SU-DHL-6 (cell line): ENCODE results near the gene COMT.

ENCODE experiments used
- H2AFZ ChIP-seq: fragments of 200-600 bp; sonication (generic); 2 replicates; pipeline ENCODE4 v1.6.1; 2014; ENCODE audit warnings: low read depth, mild to moderate bottlenecking, moderate library complexity, mixed read lengths, antibody characterized with exemption, low read length; ENCODE audit not compliant: severe bottlenecking
- H3F3A ChIP-seq: fragments of 200-600 bp; shearing (Covaris generic); 2 replicates; pipeline ENCODE4 v1.6.0; 2016; ENCODE audit warnings: antibody characterized with exemption, mild to moderate bottlenecking; ENCODE audit not compliant: insufficient read depth
- H3K27ac ChIP-seq: fragments of 200-600 bp; sonication (generic); 2 replicates; pipeline ENCODE4 v1.5.1; 2016; ENCODE audit warnings: low read depth, mild to moderate bottlenecking, low read length, moderate library complexity, mixed read lengths
- H3K27me3 ChIP-seq: fragments of 200-600 bp; sonication (generic), shearing (Covaris generic); 2 replicates; pipeline ENCODE4 v1.6.0; 2014; ENCODE audit warnings: mild to moderate bottlenecking, low read length
- H3K36me3 ChIP-seq: fragments of 200-600 bp; sonication (generic); 2 replicates; pipeline ENCODE4 v1.6.1; 2014; ENCODE audit warnings: mild to moderate bottlenecking, low read length, mixed read lengths
- H3K4me2 ChIP-seq: fragments of 300-600, 200-600 bp; shearing (Covaris generic), sonication (generic); 2 replicates; pipeline ENCODE4 v1.6.0; 2014; ENCODE audit warnings: low read length, low read depth, mild to moderate bottlenecking; ENCODE audit not compliant: poor library complexity, severe bottlenecking
- H3K4me3 ChIP-seq: fragments of 200-600 bp; sonication (generic); 2 replicates; pipeline ENCODE4 v1.5.1; 2014; ENCODE audit warnings: antibody characterized with exemption, low read length, mild to moderate bottlenecking, mixed read lengths; ENCODE audit not compliant: insufficient read depth, poor library complexity, severe bottlenecking
- H3K79me2 ChIP-seq: fragments of 200-600 bp; sonication (generic); 2 replicates; pipeline ENCODE4 v1.6.1; 2014; ENCODE audit warnings: mild to moderate bottlenecking, low read length, moderate library complexity; ENCODE audit not compliant: insufficient read depth
- H3K9ac ChIP-seq: fragments of 200-600 bp; sonication (generic); 2 replicates; pipeline ENCODE4 v1.7.0; 2014; ENCODE audit warnings: mild to moderate bottlenecking, low read length
- H3K9me2 ChIP-seq: fragments of 200-600 bp; sonication (generic); replicated peaks from 2 replicates; pipeline ENCODE4 v1.6.1; 2014; ENCODE audit warnings: low read length; ENCODE audit not compliant: insufficient read depth
- H3K9me3 ChIP-seq: fragments of 200-600 bp; sonication (generic); 2 replicates; pipeline ENCODE4 v1.6.1; 2014; ENCODE audit warnings: low read length, mixed read lengths; ENCODE audit not compliant: insufficient read depth
- H4K20me1 ChIP-seq: fragments of 200-600 bp; sonication (generic); 2 replicates; pipeline ENCODE4 v1.6.1; 2014; ENCODE audit warnings: low read depth, mild to moderate bottlenecking, antibody characterized with exemption, low read length, moderate library complexity, mixed read lengths
- EZH2phosphoT487 ChIP-seq: fragments of 200-600 bp; sonication (generic), shearing (Covaris generic); conservative IDR thresholded peaks from 2 replicates; pipeline ENCODE4 v1.6.1; 2018; ENCODE audit warnings: mild to moderate bottlenecking, antibody characterized with exemption, low read length, moderate library complexity, mixed read lengths
- TF ChIP-seq, protein P1 (sequence below): fragments of 200-600 bp; sonication (generic); IDR thresholded peaks from one replicate; pipeline ENCODE4 v1.5.1; 2017; ENCODE audit warnings: antibody characterized with exemption, mild to moderate bottlenecking, low read length, moderate library complexity; ENCODE audit not compliant: insufficient read depth, poor library complexity, severe bottlenecking

The COMT gene

DNA sequence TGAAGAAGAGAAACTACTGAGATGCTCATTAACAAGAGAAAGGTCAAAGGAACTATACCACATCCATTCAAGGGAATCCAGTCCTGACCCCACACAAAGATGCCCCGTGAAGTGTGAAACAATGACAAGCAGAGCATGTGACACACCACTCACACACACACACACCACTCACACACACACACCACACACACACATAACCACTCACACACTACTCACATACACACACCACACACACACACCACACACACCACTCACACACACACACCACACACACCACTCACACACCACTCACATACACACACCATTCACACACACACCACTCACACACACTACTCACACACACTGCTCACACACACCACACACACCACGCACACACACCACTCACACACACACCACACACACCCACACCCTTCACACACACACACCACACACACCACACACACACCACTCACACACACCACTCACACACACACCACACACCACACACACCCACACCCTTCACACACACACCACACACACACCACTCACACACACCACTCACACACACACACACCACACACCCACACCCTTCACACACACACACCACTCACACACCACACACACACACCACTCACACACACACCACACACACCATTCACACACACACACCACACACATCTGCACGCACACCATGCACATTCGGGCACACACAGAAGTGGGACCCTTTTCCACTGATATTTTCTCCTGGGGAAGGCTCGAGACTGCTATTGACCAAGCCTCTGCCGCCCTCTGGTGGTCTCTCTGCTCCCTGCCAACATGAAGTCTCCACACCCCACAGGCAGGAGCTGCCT, 32.0 kb upstream of the COMT start:
- H3K4me2 ChIP-seq: no peak overlapping the region
- H4K20me1 ChIP-seq: no peaks in the 10 kb centered on the region
- no peaks in the 10 kb centered on the region for H3K79me2 ChIP-seq
- no peaks in the 10 kb centered on the region for H3K9me3 ChIP-seq
- H3K9ac ChIP-seq: no peak overlapping the region
- no peaks in the 10 kb centered on the region for H3K9me2 ChIP-seq
- no peaks in the 10 kb centered on the region for H3K36me3 ChIP-seq
- no peak overlapping the region for H3K27ac ChIP-seq
- no peak overlapping the region for H2AFZ ChIP-seq
- H3K4me3 ChIP-seq: no peak overlapping the region
- no peaks in the 10 kb centered on the region for H3F3A ChIP-seq
- H3K27me3 ChIP-seq: no peaks in the 10 kb centered on the region
- TF ChIP-seq EZH2phosphoT487: no peak
- TF ChIP-seq, protein P1, sequence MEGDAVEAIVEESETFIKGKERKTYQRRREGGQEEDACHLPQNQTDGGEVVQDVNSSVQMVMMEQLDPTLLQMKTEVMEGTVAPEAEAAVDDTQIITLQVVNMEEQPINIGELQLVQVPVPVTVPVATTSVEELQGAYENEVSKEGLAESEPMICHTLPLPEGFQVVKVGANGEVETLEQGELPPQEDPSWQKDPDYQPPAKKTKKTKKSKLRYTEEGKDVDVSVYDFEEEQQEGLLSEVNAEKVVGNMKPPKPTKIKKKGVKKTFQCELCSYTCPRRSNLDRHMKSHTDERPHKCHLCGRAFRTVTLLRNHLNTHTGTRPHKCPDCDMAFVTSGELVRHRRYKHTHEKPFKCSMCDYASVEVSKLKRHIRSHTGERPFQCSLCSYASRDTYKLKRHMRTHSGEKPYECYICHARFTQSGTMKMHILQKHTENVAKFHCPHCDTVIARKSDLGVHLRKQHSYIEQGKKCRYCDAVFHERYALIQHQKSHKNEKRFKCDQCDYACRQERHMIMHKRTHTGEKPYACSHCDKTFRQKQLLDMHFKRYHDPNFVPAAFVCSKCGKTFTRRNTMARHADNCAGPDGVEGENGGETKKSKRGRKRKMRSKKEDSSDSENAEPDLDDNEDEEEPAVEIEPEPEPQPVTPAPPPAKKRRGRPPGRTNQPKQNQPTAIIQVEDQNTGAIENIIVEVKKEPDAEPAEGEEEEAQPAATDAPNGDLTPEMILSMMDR: no peak

DNA sequence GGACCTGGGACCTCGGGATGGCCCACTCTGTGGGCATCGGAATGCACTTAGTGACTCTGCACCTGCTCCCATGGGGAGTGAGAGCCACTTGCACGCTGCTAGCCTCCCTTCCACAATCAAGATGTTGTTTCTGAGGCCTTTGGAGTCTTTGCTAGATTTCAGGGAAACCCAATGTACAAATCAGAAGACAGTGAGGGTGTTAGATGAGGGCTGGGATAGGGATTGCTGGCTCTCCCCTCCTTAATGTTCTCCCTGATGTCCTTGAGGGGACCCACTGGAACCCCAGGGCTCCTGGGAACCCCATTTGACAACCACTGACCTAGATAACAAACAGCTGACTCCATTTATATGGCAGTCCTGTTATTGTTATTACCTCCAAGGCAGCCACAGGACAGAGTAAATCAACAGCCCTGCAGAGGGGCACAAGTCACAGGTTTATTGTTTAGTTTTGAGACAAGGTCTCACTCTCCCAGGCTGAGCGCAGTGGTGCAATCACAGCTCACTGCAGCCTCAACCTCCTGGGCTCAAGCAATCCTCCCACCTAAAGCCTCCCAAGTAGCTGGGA, 31.3 kb upstream of the COMT start:
- Histone ChIP-seq H3K9me3 (no peaks in the 10 kb centered on the region), H2AFZ (no peak overlapping the region), H3K27ac (no peak overlapping the region), H3F3A (no peaks in the 10 kb centered on the region), H3K79me2 (no peaks in the 10 kb centered on the region), H3K9me2 (no peaks in the 10 kb centered on the region), H3K36me3 (no peaks in the 10 kb centered on the region), H3K4me2 (no peak overlapping the region), H3K4me3 (no peak overlapping the region), H4K20me1 (no peaks in the 10 kb centered on the region), H3K9ac (no peak overlapping the region), H3K27me3 (no peaks in the 10 kb centered on the region)
- TF ChIP-seq EZH2phosphoT487: no peak
- TF ChIP-seq, protein P1: no peak

DNA sequence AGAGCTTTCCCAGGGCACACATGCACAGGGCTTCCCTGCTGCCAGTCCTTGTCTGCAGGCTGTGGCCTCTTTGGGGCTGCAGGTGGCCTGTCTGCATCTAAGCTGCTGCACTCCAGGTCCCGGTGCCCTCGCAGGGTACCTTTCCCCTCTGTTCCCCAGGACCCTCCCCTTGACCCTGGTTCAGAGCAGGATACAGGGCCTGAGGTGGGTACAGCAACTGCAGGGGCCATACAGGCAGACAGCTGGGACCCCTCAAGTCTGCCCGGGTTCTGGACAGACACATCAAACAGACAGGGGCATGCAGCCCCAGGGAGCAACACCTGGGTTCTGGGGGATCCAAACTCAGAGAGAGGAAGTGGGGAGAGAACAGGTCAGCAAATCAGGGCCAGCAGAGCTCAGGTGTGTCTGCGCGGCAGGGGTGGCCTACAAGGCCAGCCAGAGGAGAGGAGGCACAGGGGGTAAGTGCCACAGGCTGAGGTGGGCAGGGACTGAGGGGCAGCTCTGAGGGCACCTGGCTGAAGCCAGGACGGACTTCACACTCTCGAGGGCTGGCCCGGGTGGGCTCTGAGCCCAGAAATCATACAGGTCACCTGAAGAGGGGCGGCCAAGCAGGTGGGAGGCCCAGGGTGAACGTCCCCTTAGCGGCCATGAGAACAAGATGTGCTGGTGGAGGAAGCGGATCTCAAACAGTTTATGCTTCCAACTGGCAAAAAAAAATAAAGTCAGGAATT, 29.9 kb upstream of the COMT start:
- Histone ChIP-seq H3K4me2 (no peak overlapping the region), H2AFZ (no peak overlapping the region), H3K9ac (no peak overlapping the region), H3K36me3 (no peaks in the 10 kb centered on the region), H3K9me3 (no peaks in the 10 kb centered on the region), H3K27me3 (no peaks in the 10 kb centered on the region), H3K4me3 (no peak overlapping the region), H3K79me2 (no peaks in the 10 kb centered on the region), H3K27ac (no peak overlapping the region), H3F3A (no peaks in the 10 kb centered on the region), H4K20me1 (no peaks in the 10 kb centered on the region), H3K9me2 (no peaks in the 10 kb centered on the region)
- no peak for TF ChIP-seq EZH2phosphoT487
- TF ChIP-seq, protein P1: no peak
